NCI-H526 (cell line): ENCODE data around the gene ANXA8L1.
"Not testable (repeated sequence)": the region's sequence is repeated elsewhere in the genome, so short reads cannot be mapped to it uniquely, and the experiment has no call there.

Experiments
- DNase-seq, 2 experiments: peaks; one replicate each; lab custom pipeline; 2025; lab: John Stamatoyannopoulos, UW

The ANXA8L1 gene

DNA sequence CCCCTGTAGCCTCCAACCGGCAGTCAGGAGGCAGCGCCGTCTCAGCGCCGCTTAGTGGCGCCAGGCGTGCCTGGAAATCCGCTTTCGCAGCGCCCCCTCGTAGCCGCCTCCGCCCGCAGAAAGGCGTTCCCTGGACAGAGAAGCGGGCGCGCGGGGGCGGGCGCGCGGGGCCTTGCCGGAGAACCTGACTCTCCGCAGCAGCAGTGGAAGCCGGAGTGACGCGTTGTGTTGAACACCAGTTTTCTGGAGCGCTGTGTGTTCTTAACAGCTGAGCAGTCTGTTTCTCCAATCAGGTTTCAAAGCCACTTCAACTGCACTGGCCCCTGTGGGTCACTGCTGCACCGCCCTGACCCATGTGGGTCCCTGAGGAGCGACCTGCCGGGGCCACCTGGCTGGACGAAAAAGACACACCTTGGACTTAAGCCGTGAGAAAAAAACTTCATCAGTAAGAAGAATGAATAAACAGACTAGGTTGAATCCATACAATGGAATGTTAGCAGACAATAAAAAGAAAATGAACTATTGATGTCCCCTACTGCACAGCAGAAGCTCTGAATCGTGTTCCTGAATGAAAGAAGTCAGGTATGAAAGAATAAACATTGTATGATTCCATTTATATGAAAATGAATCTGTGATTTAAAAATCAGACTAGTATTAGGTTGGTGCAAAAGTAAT, 22.8 kb downstream of the ANXA8L1 start:
- not testable (repeated sequence) for DNase-seq

- not testable (repeated sequence) for DNase-seq
Measured at GRCh38 chr10:46409556-46409955, 34.0 kb downstream of the ANXA8L1 start.

- not testable (repeated sequence) for DNase-seq
Measured at GRCh38 chr10:46411123-46411522, 35.5 kb downstream of the ANXA8L1 start.

GRCh38 chr10:46412665-46413064, 37.1 kb downstream of the ANXA8L1 start:
- DNase-seq = not testable (repeated sequence)

- DNase-seq = not testable (repeated sequence)
Measured at GRCh38 chr10:46415291-46415690, 39.7 kb downstream of the ANXA8L1 start.

- not testable (repeated sequence) for DNase-seq
Measured at GRCh38 chr10:46418283-46418682, 42.7 kb downstream of the ANXA8L1 start.

DNA sequence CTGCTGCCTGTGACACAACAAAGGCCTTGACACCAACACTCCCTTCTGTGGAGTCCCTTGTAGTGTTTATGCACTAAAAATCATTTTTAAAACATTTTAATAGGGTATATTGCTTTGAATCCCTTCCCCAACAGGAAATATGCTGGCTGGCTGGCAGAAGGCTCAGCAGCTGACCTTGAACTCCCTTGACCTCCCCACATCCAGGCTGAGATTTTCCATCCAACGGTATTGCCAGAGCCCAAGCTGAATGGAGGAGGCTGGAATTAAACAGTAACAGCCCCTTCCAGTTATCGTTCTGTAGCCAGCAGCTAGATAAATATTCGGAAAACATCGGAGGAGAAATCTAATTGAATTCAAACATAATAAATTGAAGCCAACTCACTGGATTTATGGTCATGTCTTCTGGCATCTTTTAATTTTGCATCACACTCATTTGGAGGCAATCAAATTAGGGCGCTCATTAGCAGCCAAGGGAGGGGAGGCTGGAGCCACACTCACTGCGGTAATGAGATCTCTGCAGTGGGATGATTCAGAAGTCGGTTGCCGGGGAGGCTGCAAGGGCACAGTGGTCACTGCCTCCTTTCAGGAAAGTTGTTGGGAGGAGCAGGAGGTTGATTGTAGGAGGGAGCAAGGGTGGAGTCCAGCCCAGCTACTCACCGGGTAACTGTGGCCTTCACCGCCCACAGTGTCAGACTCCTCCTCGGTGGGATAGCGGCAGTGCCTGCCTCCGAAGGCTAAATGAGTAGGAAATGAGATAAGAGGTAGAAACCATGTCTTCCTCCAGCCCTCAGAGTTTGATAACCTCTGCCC, 44.2 kb downstream of the ANXA8L1 start:
- DNase-seq = not testable (repeated sequence)

DNA sequence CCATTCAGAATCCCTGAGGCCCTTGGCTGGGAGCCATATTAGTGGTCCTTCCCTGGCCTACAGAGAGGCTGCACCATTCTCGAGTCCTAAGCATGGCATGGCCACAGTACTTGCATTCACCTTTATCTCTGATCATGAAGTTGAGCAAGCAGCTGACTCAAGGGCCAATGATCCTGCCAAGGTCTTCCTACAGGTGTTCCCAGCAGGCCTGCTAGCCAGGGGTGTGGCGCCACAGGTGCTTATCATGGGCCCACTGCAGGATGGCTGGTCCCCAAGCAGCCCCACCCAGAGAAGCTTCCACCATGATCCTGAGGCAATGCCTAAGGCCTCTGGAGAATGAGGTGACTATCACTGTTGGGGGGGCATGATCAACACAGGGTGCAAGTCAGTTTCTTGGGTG, 48.0 kb downstream of the ANXA8L1 start:
- DNase-seq = not testable (repeated sequence)

DNA sequence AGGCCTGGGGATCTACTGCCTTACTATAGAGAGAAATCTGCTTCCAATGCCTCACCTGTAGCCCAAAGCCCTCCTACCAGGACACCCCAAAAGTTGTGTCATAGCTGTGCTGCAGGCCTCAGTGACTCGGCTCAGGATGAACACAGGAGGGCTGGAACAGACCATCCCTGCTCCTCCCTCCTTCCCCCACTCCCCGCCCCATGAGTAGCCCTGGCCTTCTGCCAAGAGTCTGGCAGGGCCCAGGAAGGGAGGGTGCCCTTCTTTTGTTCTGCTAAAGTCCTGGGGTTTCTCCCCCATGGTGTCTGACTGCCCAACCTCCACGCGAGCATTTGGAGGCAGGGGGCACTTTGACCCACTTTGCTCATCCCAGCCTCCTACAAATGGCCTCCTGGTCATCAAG, 65.4 kb downstream of the ANXA8L1 start:
- not testable (repeated sequence) for DNase-seq
